ENCODE results near the gene RBMY1D. TPM values are rescaled to one million over a fixed set of nuclear protein-coding genes. Genes with fewer than 3 reads are reported as not detected.

Gene RBMY1D
- total RNA-seq, 4 donors from 2014 or later: not detected

GRCh38 chrY:21836343-21836742 lies 58.0 kb downstream of the RBMY1D start:
- no peaks in the 10 kb centered on the region for H3K9me3 ChIP-seq
- H3K4me1 ChIP-seq: peaks cover 0 to 3% (median 0%) of the 10 kb centered on the region in 4 donors
- no CpG with 5 or more reads among the region's 8 CpGs for WGBS, 2 donors (ENCODE audit: low coverage in 1 of 2)
- DNase-seq: no peak
- H3K27ac ChIP-seq: no peak overlapping the region
- in situ Hi-C loops (cut with MboI; ENCODE audit: low pct_ligation_motif_present in 1 of 4, low pct_unique_long_range_greater_than_20kb in 1 of 4, low sequenced_read_pairs in 3 of 4): no loop called here
- no peaks in the 10 kb centered on the region for H3K27me3 ChIP-seq
- intact Hi-C loops (cut with DNase I; ENCODE audit: low total_unique reads): no loop called here
- no peak overlapping the region for H3K4me3 ChIP-seq
- TF ChIP-seq POLR2AphosphoS5 (IDR thresholded peaks at IDR 0.05) (no peak), POLR2A (IDR thresholded peaks at IDR 0.05) (no peak), CTCF (IDR thresholded peaks at IDR 0.05) (no peak), EP300 (IDR thresholded peaks at IDR 0.05; ENCODE audit: low read depth) (no peak)
- no peaks in the 10 kb centered on the region for H3K36me3 ChIP-seq

DNA sequence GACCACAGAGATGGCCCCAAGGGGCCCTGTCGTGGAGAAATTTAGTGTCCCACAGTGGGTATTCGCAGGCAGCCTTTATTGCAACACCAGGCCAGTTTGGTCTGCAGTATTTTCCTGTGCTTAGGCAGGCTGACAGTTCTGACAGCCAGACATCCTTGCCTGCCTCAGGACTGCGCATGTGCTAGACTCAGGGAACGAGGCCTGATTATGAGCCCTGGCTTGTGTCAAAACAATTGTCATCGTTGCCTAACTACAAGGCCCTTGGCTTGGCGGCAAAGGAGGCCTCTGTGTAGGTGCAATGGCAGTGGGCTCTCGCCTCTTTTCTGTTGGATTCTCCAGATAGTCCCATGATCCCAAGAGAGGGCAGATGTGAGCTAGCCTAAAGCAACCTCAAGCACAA lies 59.3 kb downstream of the RBMY1D start:
- in situ Hi-C loops (cut with MboI; ENCODE audit: low pct_ligation_motif_present in 1 of 4, low pct_unique_long_range_greater_than_20kb in 1 of 4, low sequenced_read_pairs in 3 of 4): no loop called here
- DNase-seq: no peak
- Histone ChIP-seq H3K36me3 (no peaks in the 10 kb centered on the region), H3K4me3 (no peak overlapping the region), H3K4me1 (no peaks in the 10 kb centered on the region), H3K27me3 (no peaks in the 10 kb centered on the region), H3K9me3 (no peaks in the 10 kb centered on the region), H3K27ac (no peak overlapping the region)
- intact Hi-C loops (cut with DNase I; ENCODE audit: low total_unique reads): no loop called here
- TF ChIP-seq POLR2AphosphoS5 (IDR thresholded peaks at IDR 0.05) (peak in 1 of 3 donors; percentile 63), POLR2A (IDR thresholded peaks at IDR 0.05) (no peak), CTCF (IDR thresholded peaks at IDR 0.05) (no peak), EP300 (IDR thresholded peaks at IDR 0.05; ENCODE audit: low read depth) (no peak)
- WGBS, 2 donors (ENCODE audit: low coverage in 1 of 2): no CpG with 5 or more reads among the region's 7 CpGs

Other genes starting within 250 kb of the RBMY1D start
- gene RBMY1E, start 23.5 kb upstream of the RBMY1D start, total RNA-seq: not detected